GM18499 (cell line): ENCODE data around the gene FAM217A.
A peak's percentile ranks its signal among the peaks of the same experiment; 100 is the strongest.

Experiments
- ATAC-seq: cut with Tn5 transposase; IDR thresholded peaks from one replicate; pipeline ENCODE4 v1.9.1; 2021; ENCODE audit warnings: moderate number of reproducible peaks; ENCODE audit not compliant: insufficient read depth, unreplicated experiment

Gene FAM217A

DNA sequence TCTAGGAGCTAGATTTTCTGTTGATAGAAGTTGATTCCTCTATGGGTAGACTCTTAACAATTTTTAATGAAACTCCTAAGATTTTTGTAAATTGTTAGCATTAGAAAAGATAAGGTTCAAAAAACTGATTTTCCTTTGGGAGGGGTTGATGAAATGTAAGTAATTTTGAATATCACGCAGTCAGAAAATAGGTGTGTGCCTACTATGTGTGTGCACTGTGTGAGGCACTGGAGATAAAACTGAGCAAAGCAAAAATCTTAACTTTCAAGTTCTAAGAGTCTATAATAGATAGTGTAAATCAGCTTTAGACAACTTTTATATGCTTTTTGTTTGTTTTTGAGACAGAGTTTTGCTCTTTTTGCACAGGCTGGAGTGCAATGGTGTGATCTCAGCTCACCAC, 53.3 kb downstream of the FAM217A start:
- ATAC-seq: no peak

DNA sequence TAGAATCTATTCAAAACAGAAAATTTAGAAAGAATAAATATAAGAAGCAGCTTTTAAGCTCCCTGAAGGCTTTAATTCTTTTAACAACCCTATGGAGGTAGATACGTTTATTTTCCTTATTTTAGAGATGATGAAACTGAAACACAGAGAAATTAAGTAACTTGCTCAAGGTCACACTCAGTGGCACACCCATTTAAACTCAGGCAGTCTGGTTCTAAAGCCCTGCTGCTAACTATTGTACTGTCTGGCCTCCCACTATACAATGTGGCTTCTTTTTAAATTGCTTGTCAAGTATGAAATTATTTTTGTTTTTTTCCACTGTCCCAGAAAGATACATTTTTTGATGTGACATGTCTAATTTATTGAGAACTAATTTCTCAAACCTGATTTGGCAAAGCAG, 55.7 kb downstream of the FAM217A start:
- no peak for ATAC-seq

DNA sequence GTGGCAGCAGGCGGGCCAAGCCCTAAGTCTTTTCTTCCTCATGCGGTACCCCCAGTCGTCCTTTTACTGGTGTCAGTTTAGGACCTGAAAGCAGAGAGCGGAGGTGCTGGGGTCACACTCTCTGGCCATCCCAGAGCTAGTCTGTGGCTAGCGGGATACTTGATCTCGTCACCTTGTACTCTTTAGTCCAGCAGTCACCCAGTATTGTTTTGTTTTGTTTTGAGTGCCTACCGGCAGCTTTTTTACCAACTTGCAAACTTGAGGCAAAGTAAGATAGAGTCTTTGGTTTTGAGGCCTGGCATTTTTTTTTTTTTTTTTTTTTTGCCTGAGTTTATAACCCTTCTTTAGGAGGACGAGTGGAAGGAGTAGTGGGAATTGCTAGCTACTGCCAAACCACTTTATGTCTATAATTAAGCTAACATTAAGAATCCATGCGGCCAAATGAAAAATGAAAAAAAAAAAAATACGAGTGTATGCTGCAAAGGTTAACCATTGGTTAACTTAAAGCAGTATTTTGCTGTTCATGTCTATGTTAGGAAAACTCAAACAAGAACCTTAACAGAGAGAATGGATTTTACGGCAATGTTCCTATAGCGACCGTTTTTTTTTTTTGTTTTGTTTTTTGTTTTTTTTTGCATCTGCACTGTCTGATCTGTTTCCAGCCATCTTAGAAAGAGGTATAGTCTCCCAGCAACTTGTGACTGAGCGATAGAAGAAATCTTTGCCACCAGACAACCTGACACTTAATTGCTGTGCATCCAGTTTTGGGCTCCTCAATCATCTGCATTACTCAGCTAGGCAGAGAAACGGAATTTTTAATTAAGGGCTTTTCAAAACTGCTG, 56.9 kb downstream of the FAM217A start:
- ATAC-seq: no peak

DNA sequence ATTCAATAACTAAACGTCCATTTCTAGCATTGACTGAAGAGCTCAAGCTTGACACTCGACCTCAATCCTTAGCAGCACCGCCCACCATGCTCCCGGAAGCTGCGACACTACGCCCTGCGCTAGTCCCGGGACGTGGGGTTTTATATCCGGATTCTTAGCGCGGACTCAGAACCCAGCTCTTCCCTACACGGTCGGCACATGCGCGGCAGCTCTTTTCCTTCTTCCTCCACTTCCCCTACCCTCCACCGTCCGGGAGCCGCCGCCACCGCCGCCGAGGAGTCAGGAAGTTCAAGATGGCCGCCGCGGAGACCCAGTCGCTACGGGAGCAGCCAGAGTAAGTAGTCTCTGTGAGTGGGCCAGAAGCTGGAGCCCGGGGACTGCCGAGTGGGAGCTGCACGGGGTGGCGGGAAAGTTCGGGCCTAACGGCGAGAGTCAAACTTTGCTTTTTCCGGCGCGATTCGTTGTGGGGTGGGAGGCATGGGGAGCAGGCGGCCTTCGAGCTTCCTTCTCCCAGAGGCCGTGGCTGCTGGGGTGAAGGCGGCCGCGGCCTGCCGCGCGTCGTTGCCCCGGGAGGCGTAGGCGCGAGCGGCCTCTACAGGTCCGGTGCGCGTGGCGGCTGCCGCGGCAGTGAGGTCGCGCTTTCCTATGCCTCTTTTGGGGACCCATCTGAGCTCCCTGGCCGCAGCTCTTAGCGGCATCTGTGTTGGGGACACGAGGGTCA, 57.6 kb downstream of the FAM217A start:
- peak; percentile 39 for ATAC-seq

DNA sequence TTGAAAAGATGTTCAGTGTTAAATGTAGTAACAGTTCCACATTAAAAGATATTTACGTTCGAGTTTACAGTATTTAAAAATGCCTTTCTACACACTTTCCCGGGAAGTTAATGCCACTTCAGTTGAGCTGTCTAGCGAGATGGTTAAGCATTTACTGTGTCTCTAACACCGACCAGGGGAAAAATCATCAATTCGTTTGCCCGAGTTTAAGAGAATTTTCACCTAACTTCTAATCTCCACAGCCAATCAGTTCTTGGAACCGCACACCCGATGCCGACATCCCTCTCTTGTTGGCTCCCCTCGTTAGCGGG, 58.2 kb downstream of the FAM217A start:
- ATAC-seq: no peak

DNA sequence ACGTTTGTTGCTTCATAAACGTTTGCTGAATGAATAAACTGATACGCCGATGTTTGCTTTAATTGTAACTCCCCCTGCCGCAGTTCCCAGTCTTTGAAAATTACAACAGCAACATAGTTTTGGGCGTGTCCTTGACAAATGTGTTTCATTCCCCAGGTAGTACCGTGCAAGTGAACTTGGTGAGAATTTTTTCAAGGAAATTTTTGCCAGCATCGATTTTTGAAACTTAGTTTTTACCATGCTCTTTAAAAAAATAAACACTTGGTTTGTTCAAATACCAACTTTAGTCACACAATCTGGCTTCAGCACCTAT, 60.1 kb downstream of the FAM217A start:
- no peak for ATAC-seq
